GM19467 (cell line): ENCODE data around the gene USF2.

Experiments
- ATAC-seq: cut with Tn5 transposase; IDR thresholded peaks from one replicate; pipeline ENCODE4 v1.9.1; 2021; ENCODE audit warnings: mild to moderate bottlenecking, moderate library complexity; ENCODE audit not compliant: unreplicated experiment

USF2 gene

GRCh38 chr19:35314031-35314430 lies 45.3 kb downstream of the USF2 start:
- no peak for ATAC-seq

- ATAC-seq = no peak
Measured at GRCh38 chr19:35314858-35315470, 46.2 kb downstream of the USF2 start.

GRCh38 chr19:35315883-35316282 lies 47.1 kb downstream of the USF2 start:
- ATAC-seq = no peak

GRCh38 chr19:35316560-35316959 lies 47.8 kb downstream of the USF2 start:
- ATAC-seq = no peak

GRCh38 chr19:35317464-35318043 lies 48.8 kb downstream of the USF2 start:
- no peak for ATAC-seq

- ATAC-seq = no peak
Measured at GRCh38 chr19:35318679-35319448, 50.1 kb downstream of the USF2 start.

- no peak for ATAC-seq
Measured at GRCh38 chr19:35320065-35320713, 51.4 kb downstream of the USF2 start.

- ATAC-seq = no peak
Measured at GRCh38 chr19:35321291-35321690, 52.5 kb downstream of the USF2 start.

- no peak for ATAC-seq
Measured at GRCh38 chr19:35322014-35322413, 53.3 kb downstream of the USF2 start.

- ATAC-seq = no peak
Measured at GRCh38 chr19:35327642-35328041, 58.9 kb downstream of the USF2 start.

- no peak for ATAC-seq
Measured at GRCh38 chr19:35328851-35329285, 60.1 kb downstream of the USF2 start, which contains the start of gene CD22. Gene CD22 (plus strand): TSS chr19:35329187. CDS start chr19:35332041, 2,854 bp downstream.

GRCh38 chr19:35329323-35329722 lies 60.6 kb downstream of the USF2 start:
- no peak for ATAC-seq
